HL-60 (cell line): ENCODE data around the gene KRTAP10-1.

Experiments used
- DNase-seq, 2 experiments: peaks; one replicate each; pipeline ENCODE4 v3.0.0-alpha.2; 2010 to 2020; ENCODE audit warnings: low read depth in 1 of 2, low spot score in 1 of 2
- H3K27ac ChIP-seq: fragments of 250-450 bp; sonication (Bioruptor Pico); replicated peaks from 2 replicates; pipeline ENCODE4 v1.5.1; 2020; ENCODE audit warnings: mild to moderate bottlenecking, moderate library complexity
- H3K27me3 ChIP-seq: fragments of 250-450 bp; sonication (Bioruptor Pico); 2 replicates; pipeline ENCODE4 v1.5.1; 2021; ENCODE audit warnings: mild to moderate bottlenecking, moderate library complexity; ENCODE audit not compliant: insufficient read depth, poor library complexity, severe bottlenecking
- H3K4me3 ChIP-seq: replicated peaks from 2 replicates; pipeline ENCODE4 v1.5.1; 2011; ENCODE audit warnings: mild to moderate bottlenecking, control low read depth, low read length; ENCODE audit not compliant: insufficient read depth
- CTCF ChIP-seq: IDR thresholded peaks from one replicate; pipeline ENCODE4 v1.5.1; 2011; ENCODE audit warnings: low read length, control low read depth, inconsistent platforms; ENCODE audit not compliant: insufficient read depth
- GABPA ChIP-seq: IDR thresholded peaks from 2 replicates; pipeline ENCODE4 v1.6.1; 2012; ENCODE audit warnings: low read depth
- POLR2AphosphoS5 ChIP-seq: IDR thresholded peaks from 2 replicates; pipeline ENCODE4 v1.6.1; 2012; ENCODE audit warnings: low read depth
- REST ChIP-seq: IDR thresholded peaks from 2 replicates; pipeline ENCODE4 v1.6.1; 2012; ENCODE audit warnings: low read depth; ENCODE audit not compliant: insufficient replicate concordance
- SPI1 ChIP-seq: IDR thresholded peaks from 2 replicates; pipeline ENCODE4 v1.6.1; 2012; ENCODE audit warnings: low read depth, mild to moderate bottlenecking, borderline replicate concordance

KRTAP10-1 gene

GRCh38 chr21:44544566-44544965 lies 4.6 kb upstream of the KRTAP10-1 start:
- Histone ChIP-seq H3K4me3 (no peak overlapping the region), H3K27me3 (peaks cover 5% of the 10 kb centered on the region), H3K27ac (no peak overlapping the region)
- DNase-seq: no peak
- TF ChIP-seq GABPA (no peak), POLR2AphosphoS5 (no peak), CTCF (no peak), REST (no peak), SPI1 (no peak)

GRCh38 chr21:44542716-44543115 lies 2.7 kb upstream of the KRTAP10-1 start:
- DNase-seq: no peak
- no peak for TF ChIP-seq SPI1
- no peak for TF ChIP-seq CTCF
- no peak for TF ChIP-seq POLR2AphosphoS5
- no peak for TF ChIP-seq REST
- no peak for TF ChIP-seq GABPA
- Histone ChIP-seq H3K27me3 (peaks cover 3% of the 10 kb centered on the region), H3K4me3 (no peak overlapping the region), H3K27ac (no peak overlapping the region)

- no peaks in the 10 kb centered on the region for H3K27me3 ChIP-seq
- no peak overlapping the region for H3K4me3 ChIP-seq
- no peak for DNase-seq
- H3K27ac ChIP-seq: no peak overlapping the region
- TF ChIP-seq REST: no peak
- TF ChIP-seq SPI1: no peak
- TF ChIP-seq GABPA: no peak
- no peak for TF ChIP-seq POLR2AphosphoS5
Measured at GRCh38 chr21:44540741-44541288, 820 bp upstream of the KRTAP10-1 start.

GRCh38 chr21:44539046-44539445 lies 949 bp downstream of the KRTAP10-1 start:
- H3K27ac ChIP-seq: no peak overlapping the region
- no peaks in the 10 kb centered on the region for H3K27me3 ChIP-seq
- TF ChIP-seq REST: no peak
- no peak overlapping the region for H3K4me3 ChIP-seq
- DNase-seq: no peak
